ENCODE data around the gene KLF1. TPM values are rescaled to one million over a fixed set of nuclear protein-coding genes. Genes with fewer than 3 reads are reported as not detected.
A peak's percentile ranks its signal among the peaks of the same experiment; 100 is the strongest.

KLF1 gene
- total and polyA plus RNA-seq, 10 of the 15 experiments (the other 5 are each of a cell fraction or from before 2014, with no cell fraction given), result 0.04 to 0.38 (median 0.08) TPM; not detected in 3

GRCh38 chr19:12885749-12886650, 1.0 kb downstream of the KLF1 start:
- peak overlapping the region; percentile 75; the same call in 1 of the 2 replicates for H3K4me2 ChIP-seq (ENCODE audit: control insufficient read depth, insufficient read depth)
- peak overlapping the region; percentile 69; the same call in 1 of the 2 replicates for H3K4me3 ChIP-seq
- intact Hi-C loops (cut with micrococcal nuclease; ENCODE audit: unreplicated experiment) (loop anchor here (1.0 kb wide), 2 partner anchors 52 to 79 kb away; partner anchors contain the start of gene CALR), in situ Hi-C loops (cut with MboI) (loop anchor here (10.0 kb wide), 1 partner anchor 209 kb away; no protein-coding TSS in a partner anchor)
- RAD21 ChIA-PET (ENCODE audit: unreplicated experiment), result interaction anchor here (0.7 to 1.9 kb wide), 10 partner anchors 13 to 208 kb away, joined by 3 to 31 read pairs (median 4); partner anchors contain the start of gene FARSA
- BruUV-seq (replicated peaks), result no TSS peak
- TF ChIP-seq HDAC6 (IDR thresholded peaks at IDR 0.05; ENCODE audit: unreplicated experiment) (peak; percentile 3), EGR1 (IDR thresholded peaks at IDR 0.05; ENCODE audit: borderline replicate concordance in 1 of 2, low read depth in 2 of 2, low read length in 2 of 2) (no peak)
- H4K20me1 ChIP-seq (ENCODE audit: control insufficient read depth, insufficient read depth), result no peaks in the 10 kb centered on the region
- CTCF ChIA-PET, result interaction anchor here (0.9 to 13.2 kb wide), 12 partner anchors 12 to 175 kb away, joined by 3 to 182 read pairs (median 4); partner anchors contain the start of gene FARSA
- SMC1A ChIA-PET (ENCODE audit: uncharacterized antibody, unreplicated experiment), result interaction anchor here (1.2 to 3.2 kb wide), 4 partner anchors 47 to 79 kb away, joined by 4 to 29 read pairs (median 5); partner anchors contain the start of gene FARSA
- H3K4me1 ChIP-seq (ENCODE audit: control insufficient read depth, insufficient read depth, low read length), result peaks cover 12% of the 10 kb centered on the region
- DNase-seq (ENCODE audit: low read depth, low spot score) (no peak), FAIRE-seq (no peak), ATAC-seq (peak; percentile 12; the same call in 2 of the 3 replicates)
- peaks cover 2% of the 10 kb centered on the region for H3K79me2 ChIP-seq (ENCODE audit: control insufficient read depth, insufficient read depth, low read length)
- peaks cover 7% of the 10 kb centered on the region for H3K9me3 ChIP-seq (replicated peaks; ENCODE audit: control insufficient read depth, insufficient read depth, low read length)
- H3K27me3 ChIP-seq (replicated peaks in 1 of 2; ENCODE audit: control insufficient read depth in 2 of 2, insufficient read depth in 2 of 2, low read length in 1 of 2), result no peaks in the 10 kb centered on the region; a peak in 1 of 4 replicates
- POLR2A ChIA-PET, result interaction anchor here (1.2 to 2.1 kb wide), 3 partner anchors 13 to 79 kb away, joined by 4 to 11 read pairs (median 4); no protein-coding TSS in a partner anchor
- H3K36me3 ChIP-seq (ENCODE audit: control insufficient read depth in 2 of 2, insufficient read depth in 2 of 2, low read length in 1 of 2), result no peaks in the 10 kb centered on the region
- 16% methylated on average over 50 of the region's 53 CpGs for WGBS (ENCODE audit: insufficient coverage, insufficient replicate concordance, low lambda C conversion rate, missing lambda C conversion rate)
- no peak overlapping the region for H3K9ac ChIP-seq (ENCODE audit: control insufficient read depth, insufficient read depth, low read length)
- no peak overlapping the region for H3K27ac ChIP-seq (ENCODE audit: control insufficient read depth, insufficient read depth)
- no peak overlapping the region; the same call in 1 of the 2 replicates for H2AFZ ChIP-seq (ENCODE audit: control insufficient read depth, low read depth, low read length)
